ENCODE data around the gene FAM53B.

- no peak for TF ChIP-seq EZH2phosphoT487 (IDR thresholded peaks at IDR 0.05; ENCODE audit: insufficient read depth, low read depth)
- TF ChIP-seq EZH2 (IDR thresholded peaks at IDR 0.05; ENCODE audit: insufficient read depth, poor library complexity, severe bottlenecking) = no peak
These were observed 45.4 kb downstream of the FAM53B start for GRCh38 chr10:124698545-124699469.
